A549 (cell line): Measurements from ENCODE around the gene RPGR. TPM values are rescaled to one million over a fixed set of nuclear protein-coding genes. Genes with fewer than 3 reads are reported as not detected.

ENCODE experiments used
- ATAC-seq, 2 experiments: fragments of 200-7000 bp in 1 of 2; fragments of >200 bp in 1 of 2; cut with Nextera tagmentation in 1 of 2; cut with Tn5 transposase in 1 of 2; 3 replicates each; pipeline versions ENCODE4 v1.8.0 to v1.9.1; 2018 to 2020; ENCODE audit warnings: mild to moderate bottlenecking in 1 of 2, moderate library complexity in 1 of 2
- CTCF ChIA-PET: fragments of 300-600 bp; sonication (Branson Sonifier 250); formaldehyde crosslinking; extraction: SDS; loops from one replicate; lab custom pipeline; 2021; ENCODE audit warnings: antibody characterized with exemption, inconsistent platforms; lab: Yijun Ruan, JAX
- POLR2A ChIA-PET: fragments of 350-600 bp; formaldehyde crosslinking; extraction: SDS; loops from one replicate; lab custom pipeline; 2021; ENCODE audit warnings: antibody characterized with exemption, inconsistent platforms; lab: Yijun Ruan, JAX
- DNase-seq, 2 experiments: peaks; one replicate each; pipeline versions ENCODE4 v3.0.0 to v3.0.0-alpha.2; 2011 to 2016; ENCODE audit warnings: low read depth in 1 of 2, low spot score in 1 of 2
- FAIRE-seq: peaks from 2 replicates; lab custom pipeline; 2011; peaks lifted over from hg19 to GRCh38; lab: Jason Lieb, UNC
- H3K27ac ChIP-seq, 2 experiments: fragments of >200 bp; sonication (Bioruptor Twin); formaldehyde crosslinking; 3 replicates each; pipeline ENCODE4 v1.5.1; 2016 to 2017
- H3K4me1 ChIP-seq: fragments of >200 bp; sonication (Bioruptor Twin); formaldehyde crosslinking; 3 replicates; pipeline ENCODE4 v1.6.1; 2016
- H3K4me2 ChIP-seq: fragments of >200 bp; sonication (Bioruptor Twin); formaldehyde crosslinking; 3 replicates; pipeline ENCODE4 v1.6.1; 2016
- H3K4me3 ChIP-seq: fragments of >200 bp; sonication (Bioruptor Twin); formaldehyde crosslinking; 3 replicates; pipeline ENCODE4 v1.5.1; 2016
- H3K9me3 ChIP-seq: fragments of >200 bp; sonication (Bioruptor Twin); formaldehyde crosslinking; 3 replicates; pipeline ENCODE4 v1.6.1; 2016
- CEBPB ChIP-seq, 2 experiments: fragments of >200 bp in 1 of 2; sonication (Bioruptor Twin) in 1 of 2; formaldehyde crosslinking in 1 of 2; IDR thresholded peaks; 2 replicates each; pipeline ENCODE4 v1.6.1; 2012 to 2016
- CHD4 ChIP-seq: fragments of 200-600 bp; sonication (generic); IDR thresholded peaks from 2 replicates; pipeline ENCODE4 v1.6.1; 2016; ENCODE audit warnings: antibody characterized with exemption, mild to moderate bottlenecking, borderline replicate concordance
- EP300 ChIP-seq, 2 experiments: fragments of >200 bp; sonication (Bioruptor Twin); formaldehyde crosslinking; IDR thresholded peaks; 2 replicates in 1 of 2; 3 replicates in 1 of 2; pipeline ENCODE4 v1.6.1; 2016 to 2017
- FOSL2 ChIP-seq, 2 experiments: fragments of 450-650 bp in 1 of 2; fragments of >200 bp in 1 of 2; sonication (Bioruptor Twin) in 1 of 2; formaldehyde crosslinking; IDR thresholded peaks; 2 replicates each; pipeline versions ENCODE4 v1.5.0 to v1.6.1; 2016 to 2020; ENCODE audit warnings: mild to moderate bottlenecking in 1 of 2, moderate library complexity in 1 of 2
- FOXS1 ChIP-seq: fragments of 250-450 bp; sonication (Bioruptor Pico); IDR thresholded peaks from 2 replicates; pipeline ENCODE4 v1.5.0; 2020; ENCODE audit warnings: mild to moderate bottlenecking, moderate library complexity
- HEYL ChIP-seq: fragments of 250-450 bp; sonication (Bioruptor Pico); IDR thresholded peaks from 2 replicates; pipeline ENCODE4 v1.8.0; 2021; ENCODE audit warnings: mild to moderate bottlenecking, moderate library complexity
- HOXA7 ChIP-seq: fragments of 250-450 bp; sonication (Bioruptor Pico); IDR thresholded peaks from 2 replicates; pipeline ENCODE4 v1.5.0; 2020; ENCODE audit warnings: mild to moderate bottlenecking, moderate library complexity
- HOXB13 ChIP-seq: fragments of 250-450 bp; sonication (Bioruptor Pico); IDR thresholded peaks from 2 replicates; pipeline ENCODE4 v1.5.0; 2020; ENCODE audit warnings: low read depth, mild to moderate bottlenecking, moderate library complexity
- JUN ChIP-seq, 2 experiments: fragments of >200 bp; sonication (Bioruptor Twin); formaldehyde crosslinking; IDR thresholded peaks; 2 replicates in 1 of 2; 3 replicates in 1 of 2; pipeline ENCODE4 v1.6.1; 2016 to 2017
- MAFK ChIP-seq: fragments of 450-650 bp; IDR thresholded peaks from 2 replicates; pipeline ENCODE4 v1.6.1; 2014; ENCODE audit not compliant: partially characterized antibody
- PHF8 ChIP-seq: fragments of 200-600 bp; sonication (generic); IDR thresholded peaks from 2 replicates; pipeline ENCODE4 v1.6.1; 2016; ENCODE audit warnings: low read depth, mild to moderate bottlenecking, antibody characterized with exemption, moderate library complexity, borderline replicate concordance
- POLR2A ChIP-seq: IDR thresholded peaks from 2 replicates; pipeline ENCODE4 v1.6.1; 2012; ENCODE audit warnings: mild to moderate bottlenecking, low read length
- RAD21 ChIP-seq, 2 experiments: fragments of >200 bp in 1 of 2; sonication (Bioruptor Twin) in 1 of 2; formaldehyde crosslinking in 1 of 2; IDR thresholded peaks in 1 of 2; conservative IDR thresholded peaks in 1 of 2; 2 replicates in 1 of 2; 3 replicates in 1 of 2; pipeline ENCODE4 v1.6.1; 2012 to 2018; ENCODE audit warnings: inconsistent platforms in 1 of 2
- RCOR1 ChIP-seq: fragments of 150-350 bp; IDR thresholded peaks from 2 replicates; pipeline ENCODE4 v1.6.1; 2014; ENCODE audit warnings: antibody characterized with exemption, low read length, low read depth
- RFX5 ChIP-seq: fragments of 450-650 bp; IDR thresholded peaks from 2 replicates; pipeline ENCODE4 v1.7.1; 2014; ENCODE audit warnings: antibody characterized with exemption, mild to moderate bottlenecking, moderate library complexity
- SMC3 ChIP-seq: fragments of >200 bp; sonication (Bioruptor Twin); formaldehyde crosslinking; IDR thresholded peaks from 3 replicates; pipeline ENCODE4 v1.6.1; 2018; ENCODE audit warnings: inconsistent platforms
- SREBF2 ChIP-seq: fragments of 450-650 bp; IDR thresholded peaks from 2 replicates; pipeline ENCODE4 v1.6.1; 2014; ENCODE audit warnings: mild to moderate bottlenecking, moderate library complexity
- TP53 ChIP-seq: fragments of 250-450 bp; sonication (Bioruptor Pico); IDR thresholded peaks from 2 replicates; pipeline ENCODE4 v1.5.0; 2021; ENCODE audit warnings: mild to moderate bottlenecking, moderate library complexity
- ZFP36 ChIP-seq: fragments of 450-650 bp; IDR thresholded peaks from 2 replicates; pipeline ENCODE4 v1.6.1; 2014; ENCODE audit warnings: borderline replicate concordance; ENCODE audit not compliant: partially characterized antibody
- ZNF302 ChIP-seq: fragments of 250-450 bp; sonication (Bioruptor Pico); IDR thresholded peaks from 2 replicates; pipeline ENCODE4 v1.9.0; 2021; ENCODE audit warnings: inconsistent platforms, mild to moderate bottlenecking, moderate library complexity
- ZSCAN20 ChIP-seq: fragments of 250-450 bp; sonication (Bioruptor Pico); IDR thresholded peaks from 2 replicates; pipeline ENCODE4 v1.8.0; 2022; ENCODE audit warnings: mild to moderate bottlenecking, moderate library complexity
- WGBS: methylation state at CpG from one replicate; pipeline ENCODE4 v1.1.6; 2017; ENCODE audit errors: missing lambda C conversion rate; 5-methylcytosine and 5-hydroxymethylcytosine counted together
- polyA minus RNA-seq: library from RNA; depleted of rRNA, polyadenylated mRNA; stranded (reverse); fragments of >200 nt; gene quantifications from 2 replicates; pipeline ENCODE4 v1.2.3, GENCODE V29; 2011; rRNA and poly(A)+ RNA removed
- polyA plus RNA-seq, 4 experiments: library from polyadenylated mRNA; depleted of rRNA in 3 of 4; stranded (reverse); fragments of >200 nt; fragmentation: RNase III in 1 of 4; extraction: RNeasy Plus Mini Kit Qiagen cat#74134 plus additional on column Dnase treatment in 1 of 4; gene quantifications; 2 replicates in 3 of 4; 3 replicates in 1 of 4; pipeline ENCODE4 v1.2.3, GENCODE V29; 2011 to 2017
- TF ChIP-seq, protein P1 (sequence below): fragments of 200-600 bp; sonication (generic); IDR thresholded peaks from 2 replicates; pipeline ENCODE4 v1.6.1; 2016; ENCODE audit warnings: antibody characterized with exemption, mild to moderate bottlenecking, moderate library complexity
- TF ChIP-seq, protein P2 (sequence below): fragments of 450-650 bp; IDR thresholded peaks from 2 replicates; pipeline ENCODE4 v1.6.1; 2014; ENCODE audit warnings: antibody characterized with exemption
- TF ChIP-seq, protein P3 (sequence below): fragments of >200 bp; sonication (Bioruptor Twin); formaldehyde crosslinking; IDR thresholded peaks from 3 replicates; pipeline ENCODE4 v1.6.1; 2016
- TF ChIP-seq, protein P4 (sequence below): IDR thresholded peaks from 2 replicates; pipeline ENCODE4 v1.6.1; 2012
- TF ChIP-seq, protein P5 (sequence below): fragments of 250-450 bp; sonication (Bioruptor Pico); IDR thresholded peaks from 2 replicates; pipeline ENCODE4 v1.5.0; 2020; ENCODE audit warnings: low read depth, mild to moderate bottlenecking, moderate library complexity

The RPGR gene, protein sequence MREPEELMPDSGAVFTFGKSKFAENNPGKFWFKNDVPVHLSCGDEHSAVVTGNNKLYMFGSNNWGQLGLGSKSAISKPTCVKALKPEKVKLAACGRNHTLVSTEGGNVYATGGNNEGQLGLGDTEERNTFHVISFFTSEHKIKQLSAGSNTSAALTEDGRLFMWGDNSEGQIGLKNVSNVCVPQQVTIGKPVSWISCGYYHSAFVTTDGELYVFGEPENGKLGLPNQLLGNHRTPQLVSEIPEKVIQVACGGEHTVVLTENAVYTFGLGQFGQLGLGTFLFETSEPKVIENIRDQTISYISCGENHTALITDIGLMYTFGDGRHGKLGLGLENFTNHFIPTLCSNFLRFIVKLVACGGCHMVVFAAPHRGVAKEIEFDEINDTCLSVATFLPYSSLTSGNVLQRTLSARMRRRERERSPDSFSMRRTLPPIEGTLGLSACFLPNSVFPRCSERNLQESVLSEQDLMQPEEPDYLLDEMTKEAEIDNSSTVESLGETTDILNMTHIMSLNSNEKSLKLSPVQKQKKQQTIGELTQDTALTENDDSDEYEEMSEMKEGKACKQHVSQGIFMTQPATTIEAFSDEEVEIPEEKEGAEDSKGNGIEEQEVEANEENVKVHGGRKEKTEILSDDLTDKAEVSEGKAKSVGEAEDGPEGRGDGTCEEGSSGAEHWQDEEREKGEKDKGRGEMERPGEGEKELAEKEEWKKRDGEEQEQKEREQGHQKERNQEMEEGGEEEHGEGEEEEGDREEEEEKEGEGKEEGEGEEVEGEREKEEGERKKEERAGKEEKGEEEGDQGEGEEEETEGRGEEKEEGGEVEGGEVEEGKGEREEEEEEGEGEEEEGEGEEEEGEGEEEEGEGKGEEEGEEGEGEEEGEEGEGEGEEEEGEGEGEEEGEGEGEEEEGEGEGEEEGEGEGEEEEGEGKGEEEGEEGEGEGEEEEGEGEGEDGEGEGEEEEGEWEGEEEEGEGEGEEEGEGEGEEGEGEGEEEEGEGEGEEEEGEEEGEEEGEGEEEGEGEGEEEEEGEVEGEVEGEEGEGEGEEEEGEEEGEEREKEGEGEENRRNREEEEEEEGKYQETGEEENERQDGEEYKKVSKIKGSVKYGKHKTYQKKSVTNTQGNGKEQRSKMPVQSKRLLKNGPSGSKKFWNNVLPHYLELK
- polyA plus RNA-seq (2011; rRNA removed) (7.7 and 10.5 TPM in 2 replicates), polyA plus RNA-seq (2017; fragmentation: RNase III; extraction: RNeasy Plus Mini Kit Qiagen cat#74134 plus additional on column Dnase treatment) (8.1 to 8.5 TPM (median 8.1 TPM) in 3 replicates), polyA minus RNA-seq (4.3 and 4.5 TPM in 2 replicates)
- 1.3 and 1.5 TPM in 2 replicates for polyA plus RNA-seq (2012; cell fraction: cytosol; rRNA removed)
- polyA plus RNA-seq (2012; cell fraction: nucleus; rRNA removed) = 2.0 and 2.1 TPM in 2 replicates

DNA sequence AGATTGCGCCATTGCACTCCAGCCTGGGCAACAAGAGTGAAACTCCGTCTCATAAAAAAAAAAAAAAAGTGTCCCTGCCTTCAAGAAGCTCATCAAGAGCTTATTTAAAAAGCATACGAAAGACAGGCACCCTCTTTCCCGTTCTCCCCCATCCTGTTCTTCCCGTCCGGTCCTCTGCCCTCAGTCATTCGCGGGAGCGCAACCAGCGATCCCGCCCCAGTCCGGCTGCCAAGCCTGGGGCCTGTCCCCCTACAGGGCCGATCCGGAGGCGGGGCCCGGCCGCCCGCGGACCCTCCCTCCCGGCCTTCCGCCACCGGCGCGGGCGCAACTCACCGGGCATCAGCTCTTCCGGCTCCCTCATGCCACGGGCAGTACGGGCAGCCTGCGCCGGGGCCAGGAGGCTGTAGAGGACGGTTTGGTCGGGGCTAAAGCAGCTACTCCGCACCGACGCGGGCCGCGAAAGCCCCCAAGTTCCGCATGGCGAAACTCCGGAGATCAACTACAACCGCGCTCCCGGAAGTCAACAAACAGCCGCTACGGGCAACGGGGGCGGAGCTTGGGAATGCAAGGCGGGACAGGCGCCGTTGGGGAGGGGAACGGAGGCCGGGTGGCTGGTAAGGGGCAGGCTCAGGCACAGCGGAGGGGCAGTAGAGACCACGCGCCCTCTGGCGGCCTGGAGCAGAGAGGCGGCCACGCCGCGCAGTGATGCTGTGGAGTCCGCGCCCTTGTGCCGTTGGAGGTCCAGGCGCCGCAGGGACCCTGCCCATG is at the start of gene RPGR:
RPGR (minus strand) TSS at position 503 of the 768 bp plus-strand sequence; CDS start at position 361, 142 bp downstream.
- FAIRE-seq (no peak), ATAC-seq (peak; percentile 97 to 98), DNase-seq (peak; percentile 78 to 96)
- Histone ChIP-seq H3K4me2 (peak within 1 kb of the TSS; percentile 90), H3K4me1 (peaks cover 8% of the 10 kb centered on the region; the same call in 1 of the 3 replicates), H3K9me3 (no peaks in the 10 kb centered on the region), H3K27ac (peak within 1 kb of the TSS; percentile 96 to 97), H3K4me3 (peak within 1 kb of the TSS; percentile 51)
- ChIA-PET CTCF (interaction anchor here (0.6 to 3.2 kb wide), 38 partner anchors 8 to 581 kb away, joined by 3 to 39 read pairs (median 4); partner anchors contain the start of gene SRPX), POLR2A (interaction anchor here (0.6 to 1.2 kb wide), 9 partner anchors 15 to 136 kb away, joined by 3 to 4 read pairs (median 4); no protein-coding TSS in a partner anchor)
- WGBS = 0% methylated on average over 13 of the region's 67 CpGs
- TF ChIP-seq PHF8 = peak; percentile 86
- no peak for TF ChIP-seq TP53 (CRISPR knock-in tag)
- TF ChIP-seq ZSCAN20 = no peak
- peak in 1 of 2 experiments; percentile 46; a peak in 1 of 4 replicates for TF ChIP-seq CEBPB (IDR thresholded peaks at IDR 0.05)
- TF ChIP-seq EP300 (IDR thresholded peaks at IDR 0.05) = no peak
- TF ChIP-seq, protein P1, sequence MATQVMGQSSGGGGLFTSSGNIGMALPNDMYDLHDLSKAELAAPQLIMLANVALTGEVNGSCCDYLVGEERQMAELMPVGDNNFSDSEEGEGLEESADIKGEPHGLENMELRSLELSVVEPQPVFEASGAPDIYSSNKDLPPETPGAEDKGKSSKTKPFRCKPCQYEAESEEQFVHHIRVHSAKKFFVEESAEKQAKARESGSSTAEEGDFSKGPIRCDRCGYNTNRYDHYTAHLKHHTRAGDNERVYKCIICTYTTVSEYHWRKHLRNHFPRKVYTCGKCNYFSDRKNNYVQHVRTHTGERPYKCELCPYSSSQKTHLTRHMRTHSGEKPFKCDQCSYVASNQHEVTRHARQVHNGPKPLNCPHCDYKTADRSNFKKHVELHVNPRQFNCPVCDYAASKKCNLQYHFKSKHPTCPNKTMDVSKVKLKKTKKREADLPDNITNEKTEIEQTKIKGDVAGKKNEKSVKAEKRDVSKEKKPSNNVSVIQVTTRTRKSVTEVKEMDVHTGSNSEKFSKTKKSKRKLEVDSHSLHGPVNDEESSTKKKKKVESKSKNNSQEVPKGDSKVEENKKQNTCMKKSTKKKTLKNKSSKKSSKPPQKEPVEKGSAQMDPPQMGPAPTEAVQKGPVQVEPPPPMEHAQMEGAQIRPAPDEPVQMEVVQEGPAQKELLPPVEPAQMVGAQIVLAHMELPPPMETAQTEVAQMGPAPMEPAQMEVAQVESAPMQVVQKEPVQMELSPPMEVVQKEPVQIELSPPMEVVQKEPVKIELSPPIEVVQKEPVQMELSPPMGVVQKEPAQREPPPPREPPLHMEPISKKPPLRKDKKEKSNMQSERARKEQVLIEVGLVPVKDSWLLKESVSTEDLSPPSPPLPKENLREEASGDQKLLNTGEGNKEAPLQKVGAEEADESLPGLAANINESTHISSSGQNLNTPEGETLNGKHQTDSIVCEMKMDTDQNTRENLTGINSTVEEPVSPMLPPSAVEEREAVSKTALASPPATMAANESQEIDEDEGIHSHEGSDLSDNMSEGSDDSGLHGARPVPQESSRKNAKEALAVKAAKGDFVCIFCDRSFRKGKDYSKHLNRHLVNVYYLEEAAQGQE = no peak
- no peak for TF ChIP-seq HEYL (CRISPR knock-in tag)
- TF ChIP-seq RAD21 (conservative IDR thresholded peaks at IDR 0.05 in 1 of 2, IDR thresholded peaks at IDR 0.05 in 1 of 2) = peak; percentile 69 to 76
- TF ChIP-seq, protein P2, sequence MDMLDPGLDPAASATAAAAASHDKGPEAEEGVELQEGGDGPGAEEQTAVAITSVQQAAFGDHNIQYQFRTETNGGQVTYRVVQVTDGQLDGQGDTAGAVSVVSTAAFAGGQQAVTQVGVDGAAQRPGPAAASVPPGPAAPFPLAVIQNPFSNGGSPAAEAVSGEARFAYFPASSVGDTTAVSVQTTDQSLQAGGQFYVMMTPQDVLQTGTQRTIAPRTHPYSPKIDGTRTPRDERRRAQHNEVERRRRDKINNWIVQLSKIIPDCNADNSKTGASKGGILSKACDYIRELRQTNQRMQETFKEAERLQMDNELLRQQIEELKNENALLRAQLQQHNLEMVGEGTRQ = no peak
- TF ChIP-seq, protein P3, sequence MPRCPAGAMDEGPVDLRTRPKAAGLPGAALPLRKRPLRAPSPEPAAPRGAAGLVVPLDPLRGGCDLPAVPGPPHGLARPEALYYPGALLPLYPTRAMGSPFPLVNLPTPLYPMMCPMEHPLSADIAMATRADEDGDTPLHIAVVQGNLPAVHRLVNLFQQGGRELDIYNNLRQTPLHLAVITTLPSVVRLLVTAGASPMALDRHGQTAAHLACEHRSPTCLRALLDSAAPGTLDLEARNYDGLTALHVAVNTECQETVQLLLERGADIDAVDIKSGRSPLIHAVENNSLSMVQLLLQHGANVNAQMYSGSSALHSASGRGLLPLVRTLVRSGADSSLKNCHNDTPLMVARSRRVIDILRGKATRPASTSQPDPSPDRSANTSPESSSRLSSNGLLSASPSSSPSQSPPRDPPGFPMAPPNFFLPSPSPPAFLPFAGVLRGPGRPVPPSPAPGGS = no peak
- no peak for TF ChIP-seq ZNF302 (CRISPR knock-in tag)
- no peak for TF ChIP-seq SREBF2
- TF ChIP-seq HOXB13 (CRISPR knock-in tag) = no peak
- TF ChIP-seq, protein P4, sequence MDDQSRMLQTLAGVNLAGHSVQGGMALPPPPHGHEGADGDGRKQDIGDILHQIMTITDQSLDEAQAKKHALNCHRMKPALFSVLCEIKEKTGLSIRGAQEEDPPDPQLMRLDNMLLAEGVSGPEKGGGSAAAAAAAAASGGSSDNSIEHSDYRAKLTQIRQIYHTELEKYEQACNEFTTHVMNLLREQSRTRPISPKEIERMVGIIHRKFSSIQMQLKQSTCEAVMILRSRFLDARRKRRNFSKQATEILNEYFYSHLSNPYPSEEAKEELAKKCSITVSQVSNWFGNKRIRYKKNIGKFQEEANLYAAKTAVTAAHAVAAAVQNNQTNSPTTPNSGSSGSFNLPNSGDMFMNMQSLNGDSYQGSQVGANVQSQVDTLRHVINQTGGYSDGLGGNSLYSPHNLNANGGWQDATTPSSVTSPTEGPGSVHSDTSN = no peak
- peak; percentile 86 for TF ChIP-seq SMC3
- no peak for TF ChIP-seq HOXA7 (CRISPR knock-in tag)
- no peak for TF ChIP-seq FOXS1
- no peak for TF ChIP-seq RCOR1
- TF ChIP-seq ZFP36 = no peak
- no peak for TF ChIP-seq RFX5
- TF ChIP-seq CHD4 = no peak
- no peak for TF ChIP-seq FOSL2 (IDR thresholded peaks at IDR 0.05)
- TF ChIP-seq FOSL2 (CRISPR knock-in tag; IDR thresholded peaks at IDR 0.05) = no peak
- TF ChIP-seq JUN (IDR thresholded peaks at IDR 0.05) = peak; percentile 43 to 77; a peak in 3 of 5 replicates
- TF ChIP-seq, protein P5, sequence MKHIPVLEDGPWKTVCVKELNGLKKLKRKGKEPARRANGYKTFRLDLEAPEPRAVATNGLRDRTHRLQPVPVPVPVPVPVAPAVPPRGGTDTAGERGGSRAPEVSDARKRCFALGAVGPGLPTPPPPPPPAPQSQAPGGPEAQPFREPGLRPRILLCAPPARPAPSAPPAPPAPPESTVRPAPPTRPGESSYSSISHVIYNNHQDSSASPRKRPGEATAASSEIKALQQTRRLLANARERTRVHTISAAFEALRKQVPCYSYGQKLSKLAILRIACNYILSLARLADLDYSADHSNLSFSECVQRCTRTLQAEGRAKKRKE (CRISPR knock-in tag) = no peak
- peak; percentile 50 for TF ChIP-seq POLR2A
- no peak for TF ChIP-seq MAFK
